HG02970 (cell line): ENCODE results near the gene AMZ2.
"Not testable (repeated sequence)": the region's sequence is repeated elsewhere in the genome, so short reads cannot be mapped to it uniquely, and the experiment has no call there.

Source experiments
- ATAC-seq: cut with Tn5 transposase; IDR thresholded peaks from one replicate; pipeline ENCODE4 v1.9.1; 2021; ENCODE audit warnings: mild to moderate bottlenecking, moderate library complexity, moderate number of reproducible peaks; ENCODE audit not compliant: unreplicated experiment, low FRiP score

The AMZ2 gene

GRCh38 chr17:68247445-68248198 lies at the start of gene AMZ2:
AMZ2 (plus strand) TSS chr17:68248043; CDS start chr17:68250188, 2,145 bp downstream.
- peak; percentile 92 for ATAC-seq

GRCh38 chr17:68198931-68199836 lies 48.7 kb upstream of the AMZ2 start:
- no peak for ATAC-seq

- no peak for ATAC-seq
Measured at GRCh38 chr17:68199837-68200688, 47.8 kb upstream of the AMZ2 start.

- no peak for ATAC-seq
Measured at GRCh38 chr17:68200689-68201417, 47.0 kb upstream of the AMZ2 start.

GRCh38 chr17:68201418-68201771 lies 46.4 kb upstream of the AMZ2 start:
- ATAC-seq, result not testable (repeated sequence)

- ATAC-seq, result not testable (repeated sequence)
Measured at GRCh38 chr17:68202321-68202720, 45.5 kb upstream of the AMZ2 start.

- ATAC-seq, result peak; percentile 13
Measured at GRCh38 chr17:68204736-68205135, 43.1 kb upstream of the AMZ2 start.

- ATAC-seq, result peak; percentile 84
Measured at GRCh38 chr17:68205251-68205807, 42.5 kb upstream of the AMZ2 start.

GRCh38 chr17:68205808-68206720 lies 41.8 kb upstream of the AMZ2 start:
- peak; percentile 27 for ATAC-seq

GRCh38 chr17:68207651-68208253 lies 40.1 kb upstream of the AMZ2 start:
- ATAC-seq, result no peak

GRCh38 chr17:68208651-68209050 lies 39.2 kb upstream of the AMZ2 start:
- ATAC-seq, result not testable (repeated sequence)

- not testable (repeated sequence) for ATAC-seq
Measured at GRCh38 chr17:68209191-68209900, 38.5 kb upstream of the AMZ2 start.

- ATAC-seq, result no peak
Measured at GRCh38 chr17:68210570-68211315, 37.1 kb upstream of the AMZ2 start.

GRCh38 chr17:68213428-68214411 lies 34.1 kb upstream of the AMZ2 start:
- ATAC-seq, result not testable (repeated sequence)

- ATAC-seq, result not testable (repeated sequence)
Measured at GRCh38 chr17:68215453-68215852, 32.4 kb upstream of the AMZ2 start.

GRCh38 chr17:68219429-68219828 lies 28.4 kb upstream of the AMZ2 start:
- ATAC-seq, result not testable (repeated sequence)
